ENCODE data around the gene ZNF740. TPM values are rescaled to one million over a fixed set of nuclear protein-coding genes. Genes with fewer than 3 reads are reported as not detected.
"Not testable (repeated sequence)": the region's sequence is repeated elsewhere in the genome, so short reads cannot be mapped to it uniquely, and the experiment has no call there.

The ZNF740 gene
- total and polyA plus RNA-seq, 2 experiments from 2014 or later: 4.6 to 13.2 TPM

DNA sequence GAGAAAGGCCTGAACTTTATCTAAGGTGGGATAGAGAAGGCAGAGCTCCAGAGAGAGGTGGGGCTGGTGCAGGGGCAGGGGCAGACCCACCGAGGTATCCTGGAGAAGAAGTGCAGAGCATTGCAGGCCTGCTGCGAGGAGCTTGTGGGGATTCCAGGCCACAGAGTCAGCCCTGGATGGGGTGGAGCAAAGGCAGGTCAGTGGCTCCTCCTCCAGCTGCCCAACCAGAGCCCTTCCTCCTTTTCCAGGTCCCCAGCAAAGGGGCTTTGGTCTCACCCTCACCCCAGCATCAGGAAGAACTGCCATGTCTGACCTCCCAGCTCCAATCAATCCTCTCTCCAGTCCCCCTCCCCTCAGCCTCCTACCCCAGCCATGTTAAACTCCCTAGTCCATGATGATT lies 19.8 kb upstream of the ZNF740 start:
- 86% methylated on average over 2 of the region's 2 CpGs for WGBS (ENCODE audit: low lambda C conversion rate, missing lambda C conversion rate)
- Histone ChIP-seq H3K9me2 (replicated peaks; ENCODE audit: insufficient read depth) (no peaks in the 10 kb centered on the region), H3K4me3 (no peak overlapping the region), H3K4me1 (ENCODE audit: insufficient read depth) (no peaks in the 10 kb centered on the region), H3K27ac (no peak overlapping the region), H2AFZ (no peak overlapping the region), H3K79me2 (no peaks in the 10 kb centered on the region), H3K9me3 (ENCODE audit: low read depth) (no peaks in the 10 kb centered on the region), H3K4me2 (no peak overlapping the region), H3K36me3 (replicated peaks; ENCODE audit: insufficient read depth, low read depth) (no peaks in the 10 kb centered on the region), H4K20me1 (ENCODE audit: insufficient read depth, poor library complexity, severe bottlenecking) (no peaks in the 10 kb centered on the region), H3K27me3 (no peaks in the 10 kb centered on the region)
- TF ChIP-seq, protein P1, sequence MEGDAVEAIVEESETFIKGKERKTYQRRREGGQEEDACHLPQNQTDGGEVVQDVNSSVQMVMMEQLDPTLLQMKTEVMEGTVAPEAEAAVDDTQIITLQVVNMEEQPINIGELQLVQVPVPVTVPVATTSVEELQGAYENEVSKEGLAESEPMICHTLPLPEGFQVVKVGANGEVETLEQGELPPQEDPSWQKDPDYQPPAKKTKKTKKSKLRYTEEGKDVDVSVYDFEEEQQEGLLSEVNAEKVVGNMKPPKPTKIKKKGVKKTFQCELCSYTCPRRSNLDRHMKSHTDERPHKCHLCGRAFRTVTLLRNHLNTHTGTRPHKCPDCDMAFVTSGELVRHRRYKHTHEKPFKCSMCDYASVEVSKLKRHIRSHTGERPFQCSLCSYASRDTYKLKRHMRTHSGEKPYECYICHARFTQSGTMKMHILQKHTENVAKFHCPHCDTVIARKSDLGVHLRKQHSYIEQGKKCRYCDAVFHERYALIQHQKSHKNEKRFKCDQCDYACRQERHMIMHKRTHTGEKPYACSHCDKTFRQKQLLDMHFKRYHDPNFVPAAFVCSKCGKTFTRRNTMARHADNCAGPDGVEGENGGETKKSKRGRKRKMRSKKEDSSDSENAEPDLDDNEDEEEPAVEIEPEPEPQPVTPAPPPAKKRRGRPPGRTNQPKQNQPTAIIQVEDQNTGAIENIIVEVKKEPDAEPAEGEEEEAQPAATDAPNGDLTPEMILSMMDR (IDR thresholded peaks at IDR 0.05; ENCODE audit: poor library complexity): no peak
- TF ChIP-seq EZH2 (IDR thresholded peaks at IDR 0.05; ENCODE audit: borderline replicate concordance) (no peak), EZH2phosphoT487 (IDR thresholded peaks at IDR 0.05; ENCODE audit: low read depth, severe bottlenecking, unreplicated experiment) (no peak)
- DNase-seq (ENCODE audit: low spot score): no peak

DNA sequence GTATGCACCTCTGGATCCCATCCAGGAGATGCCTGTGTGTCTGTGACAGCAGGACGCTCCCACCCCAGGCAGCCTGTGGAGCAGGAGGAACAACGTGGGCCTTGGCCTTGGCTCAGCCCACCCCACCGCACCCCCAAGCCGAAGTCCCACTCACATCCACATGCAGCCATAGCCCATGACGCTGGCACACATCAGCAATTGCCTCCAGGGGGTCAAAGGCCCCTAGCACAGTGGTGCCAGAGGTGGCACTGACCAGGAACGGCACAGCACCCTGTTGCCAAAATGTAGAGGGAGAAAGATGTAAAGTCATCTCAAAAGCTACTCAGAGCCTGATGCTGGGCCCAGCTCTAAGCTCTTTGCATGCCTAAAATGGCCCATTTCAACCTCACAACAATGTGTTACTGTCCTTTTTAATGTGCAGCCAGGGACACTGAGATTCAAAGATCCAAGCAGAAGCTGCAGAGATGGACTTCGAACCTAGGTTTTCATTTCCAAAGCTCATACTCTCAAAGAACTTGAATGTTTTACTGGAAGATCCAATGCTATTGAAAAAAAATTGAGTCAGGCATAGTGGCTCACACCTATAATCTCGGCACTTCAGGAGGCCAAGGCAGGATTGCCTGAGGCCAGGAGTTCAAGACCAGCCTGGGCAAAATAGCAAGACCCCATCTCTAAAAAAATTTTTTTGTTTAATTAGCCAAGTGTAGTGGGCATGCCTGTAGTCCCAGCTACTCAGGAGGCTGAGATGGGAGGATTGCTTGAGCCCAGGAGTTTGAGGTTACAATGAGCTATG lies 19.2 kb upstream of the ZNF740 start:
- Histone ChIP-seq H3K9me3 (ENCODE audit: low read depth) (no peaks in the 10 kb centered on the region), H3K27ac (no peak overlapping the region), H2AFZ (no peak overlapping the region), H3K4me1 (ENCODE audit: insufficient read depth) (no peaks in the 10 kb centered on the region), H4K20me1 (ENCODE audit: insufficient read depth, poor library complexity, severe bottlenecking) (no peaks in the 10 kb centered on the region), H3K36me3 (replicated peaks; ENCODE audit: insufficient read depth, low read depth) (no peaks in the 10 kb centered on the region), H3K27me3 (no peaks in the 10 kb centered on the region), H3K4me3 (no peak overlapping the region), H3K9me2 (replicated peaks; ENCODE audit: insufficient read depth) (no peaks in the 10 kb centered on the region), H3K4me2 (no peak overlapping the region), H3K79me2 (no peaks in the 10 kb centered on the region)
- DNase-seq (ENCODE audit: low spot score): no peak
- 96% methylated on average over 8 of the region's 8 CpGs for WGBS (ENCODE audit: low lambda C conversion rate, missing lambda C conversion rate)
- TF ChIP-seq, protein P1 (IDR thresholded peaks at IDR 0.05; ENCODE audit: poor library complexity): no peak
- TF ChIP-seq EZH2phosphoT487 (IDR thresholded peaks at IDR 0.05; ENCODE audit: low read depth, severe bottlenecking, unreplicated experiment): no peak
- TF ChIP-seq EZH2 (IDR thresholded peaks at IDR 0.05; ENCODE audit: borderline replicate concordance): no peak

DNA sequence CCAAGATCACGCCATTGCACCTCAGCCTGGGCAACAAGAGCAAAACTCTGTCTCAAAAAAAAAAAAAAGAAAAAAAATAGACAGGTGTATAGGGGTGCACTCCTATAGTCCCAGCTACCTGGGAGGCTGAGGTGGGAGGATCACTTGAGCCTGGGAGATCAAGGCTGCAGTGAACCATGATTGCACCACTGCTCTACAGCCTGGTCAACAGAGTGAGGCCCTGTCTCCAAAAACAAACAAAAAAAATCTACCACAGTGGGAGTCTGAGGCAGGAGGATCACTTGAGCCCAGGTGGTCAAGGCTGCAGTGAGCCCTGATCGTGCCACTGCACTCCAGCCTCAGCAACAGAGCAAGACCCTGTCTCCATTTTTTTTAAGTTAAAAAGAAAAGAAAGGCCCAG lies 17.5 kb upstream of the ZNF740 start:
- H3K4me2 ChIP-seq; H2AFZ ChIP-seq; H3K4me3 ChIP-seq; H3K4me1 ChIP-seq (ENCODE audit: insufficient read depth); H4K20me1 ChIP-seq (ENCODE audit: insufficient read depth, poor library complexity, severe bottlenecking); DNase-seq (ENCODE audit: low spot score); H3K9me3 ChIP-seq (ENCODE audit: low read depth); H3K27me3 ChIP-seq; H3K79me2 ChIP-seq; H3K36me3 ChIP-seq (replicated peaks; ENCODE audit: insufficient read depth, low read depth); H3K9me2 ChIP-seq (replicated peaks; ENCODE audit: insufficient read depth); H3K27ac ChIP-seq: not testable (repeated sequence)
- 94% methylated on average over 2 of the region's 2 CpGs for WGBS (ENCODE audit: low lambda C conversion rate, missing lambda C conversion rate)

DNA sequence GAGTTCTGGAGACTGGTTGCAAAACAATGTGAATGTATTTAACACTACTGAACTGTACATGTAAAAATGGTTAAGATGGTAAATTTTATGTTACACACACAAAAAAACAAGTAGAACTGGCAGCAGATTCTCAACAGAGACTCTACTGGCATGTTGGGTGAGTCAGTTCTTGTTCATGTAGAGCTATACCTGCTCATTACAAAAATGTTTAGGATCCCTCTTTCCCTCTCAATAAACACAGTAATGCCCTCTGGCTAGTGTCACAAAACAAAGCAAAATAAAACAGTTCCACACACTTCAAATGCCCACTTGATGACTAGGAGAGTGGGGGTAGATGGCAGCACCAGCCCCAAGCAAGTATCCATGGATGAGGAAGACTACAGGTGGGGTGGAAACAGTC lies 13.7 kb upstream of the ZNF740 start:
- Histone ChIP-seq H3K36me3 (replicated peaks; ENCODE audit: insufficient read depth, low read depth) (no peaks in the 10 kb centered on the region), H3K79me2 (no peaks in the 10 kb centered on the region), H3K4me3 (no peak overlapping the region), H3K4me1 (ENCODE audit: insufficient read depth) (no peaks in the 10 kb centered on the region), H3K9me3 (ENCODE audit: low read depth) (no peaks in the 10 kb centered on the region), H3K9me2 (replicated peaks; ENCODE audit: insufficient read depth) (no peaks in the 10 kb centered on the region), H2AFZ (no peak overlapping the region), H3K27ac (no peak overlapping the region), H4K20me1 (ENCODE audit: insufficient read depth, poor library complexity, severe bottlenecking) (no peaks in the 10 kb centered on the region), H3K27me3 (no peaks in the 10 kb centered on the region), H3K4me2 (no peak overlapping the region)
- TF ChIP-seq, protein P1 (IDR thresholded peaks at IDR 0.05; ENCODE audit: poor library complexity): no peak
- TF ChIP-seq EZH2 (IDR thresholded peaks at IDR 0.05; ENCODE audit: borderline replicate concordance) (no peak), EZH2phosphoT487 (IDR thresholded peaks at IDR 0.05; ENCODE audit: low read depth, severe bottlenecking, unreplicated experiment) (no peak)
- DNase-seq (ENCODE audit: low spot score): no peak

Data from hepatocyte (in vitro differentiated cells).